Measurements from ENCODE around the gene MSMP. TPM values are rescaled to one million over a fixed set of nuclear protein-coding genes. Genes with fewer than 3 reads are reported as not detected.
A peak's percentile ranks its signal among the peaks of the same experiment; 100 is the strongest.

The MSMP gene
- total RNA-seq, 2 donors from 2014 or later: not detected

DNA sequence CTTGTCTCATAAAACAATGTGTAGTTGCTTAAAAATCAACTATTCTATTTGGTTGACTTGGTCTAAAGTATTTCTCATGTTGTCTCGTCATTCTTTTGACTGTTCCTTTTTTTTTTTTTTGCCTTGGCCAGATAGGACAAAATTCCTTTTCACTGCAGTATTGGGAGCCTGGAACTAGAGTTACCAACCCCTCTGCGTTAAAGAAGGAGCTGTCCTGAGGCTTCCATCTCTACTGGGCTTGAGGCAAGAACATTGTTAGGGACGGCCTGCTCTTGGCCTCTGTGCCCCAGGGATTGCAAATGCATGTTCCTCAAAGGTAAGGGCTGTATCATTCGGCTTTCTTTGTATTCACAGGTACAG lies 35.9 kb upstream of the MSMP start:
- peaks cover 0 to 3% of the 10 kb centered on the region in 2 donors for H3K36me3 Mint-ChIP-seq (ENCODE audit: insufficient read depth in 2 of 2)
- no peak overlapping the region for H3K4me3 Mint-ChIP-seq
- no peaks in the 10 kb centered on the region for H3K27me3 Mint-ChIP-seq (ENCODE audit: low read depth)
- no peak for DNase-seq
- no peaks in the 10 kb centered on the region for H3K4me1 Mint-ChIP-seq (ENCODE audit: low read depth)
- H3K27ac Mint-ChIP-seq: no peak overlapping the region
- ATAC-seq (replicated peaks in 1 of 2): peak in 1 of 2 donors; percentile 19
- no peaks in the 10 kb centered on the region for H3K9me3 Mint-ChIP-seq

DNA sequence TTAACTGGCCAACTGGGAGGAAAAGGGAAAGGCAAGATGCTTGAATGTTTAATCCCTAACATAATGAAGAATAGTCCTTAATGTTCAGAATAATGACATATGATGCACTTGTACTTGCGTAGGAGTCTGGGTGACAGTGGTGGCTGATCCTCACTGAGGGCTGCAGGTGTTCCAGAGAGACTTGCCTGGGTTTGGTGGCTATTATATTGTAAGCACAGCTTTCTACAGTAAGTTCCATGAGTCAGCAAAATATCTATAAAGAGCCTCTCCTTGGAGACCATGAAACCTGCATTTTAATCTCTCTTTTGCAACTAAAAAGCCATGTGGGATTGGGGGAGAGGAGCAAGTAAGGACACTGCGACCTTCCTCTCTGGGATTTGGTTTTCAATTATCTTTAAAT lies 35.5 kb upstream of the MSMP start:
- Mint-ChIP-seq H3K4me1 (ENCODE audit: low read depth) (no peaks in the 10 kb centered on the region), H3K4me3 (no peak overlapping the region), H3K27ac (no peak overlapping the region), H3K36me3 (ENCODE audit: insufficient read depth in 2 of 2) (peaks cover 0 to 3% of the 10 kb centered on the region in 2 donors), H3K9me3 (no peaks in the 10 kb centered on the region), H3K27me3 (ENCODE audit: low read depth) (no peaks in the 10 kb centered on the region)
- ATAC-seq (replicated peaks in 1 of 2) (no peak), DNase-seq (no peak)

DNA sequence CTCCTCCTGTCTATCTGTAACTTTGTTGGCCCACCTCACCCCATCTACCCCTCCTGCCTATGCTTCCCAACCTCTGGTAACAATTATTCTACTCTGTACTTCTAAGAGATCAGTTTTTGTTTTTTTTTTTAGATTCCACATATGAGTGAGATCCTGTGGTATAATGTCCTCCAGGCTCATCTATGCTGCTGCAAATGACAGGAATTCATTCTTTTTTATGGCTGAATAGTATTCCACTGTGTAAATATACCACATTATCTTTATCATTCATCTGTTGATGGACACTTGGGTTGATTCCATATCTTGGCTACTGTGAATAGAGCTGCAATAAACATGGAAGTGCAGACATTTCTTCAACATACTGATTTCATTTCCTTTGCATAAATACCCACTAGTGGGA lies 29.3 kb upstream of the MSMP start:
- H3K36me3 Mint-ChIP-seq (ENCODE audit: insufficient read depth in 2 of 2): peaks cover 0 to 10% of the 10 kb centered on the region in 2 donors
- H3K27me3 Mint-ChIP-seq (ENCODE audit: low read depth): no peaks in the 10 kb centered on the region
- no peak overlapping the region for H3K27ac Mint-ChIP-seq
- H3K4me1 Mint-ChIP-seq (ENCODE audit: low read depth): no peaks in the 10 kb centered on the region
- H3K9me3 Mint-ChIP-seq: no peaks in the 10 kb centered on the region
- no peak for DNase-seq
- no peak for ATAC-seq (replicated peaks in 1 of 2)
- H3K4me3 Mint-ChIP-seq: no peak overlapping the region

DNA sequence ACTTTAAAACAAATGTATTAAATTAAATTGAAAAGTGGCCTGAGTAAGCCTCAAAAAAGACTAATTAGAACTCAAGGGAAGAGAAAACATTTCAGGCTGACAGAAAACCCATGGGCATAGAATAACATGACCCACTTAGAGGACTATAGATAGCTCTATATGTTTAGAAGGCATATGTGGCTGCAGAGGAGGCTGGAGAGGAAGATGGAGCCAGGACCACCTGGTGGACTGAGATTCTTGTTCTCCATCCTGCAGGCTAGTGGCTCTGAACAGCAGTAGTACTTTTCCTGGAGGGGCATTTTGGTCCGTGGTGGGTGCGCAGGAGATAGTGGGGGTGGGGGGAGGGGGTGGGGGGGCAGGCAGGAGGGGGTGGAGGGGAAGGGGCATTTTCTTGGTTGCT lies 27.0 kb upstream of the MSMP start:
- no peak for DNase-seq
- H3K27me3 Mint-ChIP-seq (ENCODE audit: low read depth): no peaks in the 10 kb centered on the region
- no peak overlapping the region for H3K4me3 Mint-ChIP-seq
- H3K36me3 Mint-ChIP-seq (ENCODE audit: insufficient read depth in 2 of 2): peaks cover 0 to 7% of the 10 kb centered on the region in 2 donors
- no peaks in the 10 kb centered on the region for H3K9me3 Mint-ChIP-seq
- no peak overlapping the region for H3K27ac Mint-ChIP-seq
- no peak for ATAC-seq (replicated peaks in 1 of 2)
- no peaks in the 10 kb centered on the region for H3K4me1 Mint-ChIP-seq (ENCODE audit: low read depth)

DNA sequence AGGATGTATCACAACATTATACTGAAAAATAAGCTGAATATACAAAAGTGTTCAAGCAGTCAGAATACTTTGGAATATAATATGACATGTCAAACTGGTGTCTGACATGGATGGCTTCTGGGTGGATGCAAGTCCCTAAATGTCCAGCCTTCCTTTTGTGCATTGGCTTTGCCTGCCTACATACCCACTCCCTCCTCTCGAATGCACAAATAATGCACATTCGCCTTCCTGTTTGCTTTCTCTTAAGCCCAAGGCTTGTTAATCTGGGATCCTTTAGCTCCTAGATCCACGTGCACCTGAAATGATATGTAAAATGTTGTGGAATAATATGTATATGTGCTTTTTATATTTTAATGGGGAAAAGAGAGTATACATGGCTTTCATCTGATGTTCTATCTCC lies 24.4 kb upstream of the MSMP start:
- no peaks in the 10 kb centered on the region for H3K4me1 Mint-ChIP-seq (ENCODE audit: low read depth)
- ATAC-seq (replicated peaks in 1 of 2): no peak

DNA sequence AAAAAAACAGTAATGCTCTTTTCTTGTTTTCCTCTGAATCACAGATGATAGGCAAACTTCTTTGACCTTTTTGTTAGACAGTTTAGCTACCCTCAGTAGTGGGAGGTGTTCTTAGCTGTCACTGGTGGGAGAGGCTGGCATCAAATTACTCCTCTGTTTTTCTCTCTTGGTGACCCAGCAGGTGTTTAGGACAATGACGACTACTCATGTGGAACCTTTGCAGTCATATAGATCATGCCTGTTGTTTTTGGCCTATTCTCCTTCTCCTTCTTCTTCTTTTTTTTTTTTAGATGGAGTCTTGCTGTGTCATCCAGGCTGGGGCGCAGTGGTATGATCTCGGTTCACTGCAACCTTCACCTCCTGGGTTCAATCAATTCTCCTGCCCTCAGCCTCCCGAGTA lies 21.9 kb upstream of the MSMP start:
- peaks cover 0 to 2% of the 10 kb centered on the region in 2 donors for H3K36me3 Mint-ChIP-seq (ENCODE audit: insufficient read depth in 2 of 2)
- no peaks in the 10 kb centered on the region for H3K9me3 Mint-ChIP-seq
- ATAC-seq (replicated peaks in 1 of 2): peak; percentile 31 to 44
- H3K27me3 Mint-ChIP-seq (ENCODE audit: low read depth): no peaks in the 10 kb centered on the region
- H3K27ac Mint-ChIP-seq: no peak overlapping the region
- H3K4me3 Mint-ChIP-seq: no peak overlapping the region
- H3K4me1 Mint-ChIP-seq (ENCODE audit: low read depth): no peaks in the 10 kb centered on the region
- no peak for DNase-seq

More for the DNA sequence above, 24.4 kb upstream of the MSMP start:
- no peaks in the 10 kb centered on the region for H3K9me3 Mint-ChIP-seq
- no peak overlapping the region for H3K27ac Mint-ChIP-seq
- peaks cover 0 to 5% of the 10 kb centered on the region in 2 donors for H3K36me3 Mint-ChIP-seq (ENCODE audit: insufficient read depth in 2 of 2)
- no peak overlapping the region for H3K4me3 Mint-ChIP-seq
- H3K27me3 Mint-ChIP-seq (ENCODE audit: low read depth): no peaks in the 10 kb centered on the region
- DNase-seq: no peak

DNA sequence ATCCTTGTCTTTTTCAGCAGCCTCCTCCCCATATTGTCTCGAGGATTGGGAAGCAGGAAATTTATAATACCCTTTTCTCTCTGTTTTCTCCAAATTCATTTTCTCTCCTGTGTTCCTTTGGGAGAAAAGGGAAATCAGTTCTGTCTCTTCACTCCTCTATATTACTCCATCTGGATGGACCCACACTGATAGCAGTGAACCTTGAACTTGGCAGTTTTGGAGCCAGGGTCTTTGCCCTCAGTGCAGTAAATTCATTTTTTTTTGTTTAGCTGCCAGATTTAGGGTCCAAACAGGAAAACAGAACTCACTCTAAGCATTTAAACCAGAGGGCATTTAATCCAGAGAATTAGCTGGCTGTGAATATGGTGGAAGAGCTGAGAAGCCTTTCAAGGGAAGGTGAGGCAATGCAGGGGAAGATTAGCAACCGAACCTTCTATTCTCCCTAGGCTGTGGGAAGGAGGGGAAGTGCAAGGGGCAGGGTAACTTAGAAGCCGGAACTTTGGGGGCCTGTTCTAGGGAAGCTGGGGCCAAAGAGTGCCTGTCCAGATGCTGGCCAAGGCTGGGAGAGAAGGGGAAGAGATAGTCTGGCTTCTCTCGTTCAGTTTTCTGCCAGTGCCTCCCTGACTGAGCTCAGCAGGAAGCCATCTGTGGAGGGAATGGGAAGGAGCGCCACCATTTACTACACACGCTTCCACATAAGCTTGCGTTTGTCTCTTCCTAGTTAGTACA lies 21.0 kb upstream of the MSMP start:
- Mint-ChIP-seq H3K4me1 (ENCODE audit: low read depth) (no peaks in the 10 kb centered on the region), H3K9me3 (no peaks in the 10 kb centered on the region), H3K27ac (no peak overlapping the region), H3K4me3 (no peak overlapping the region), H3K36me3 (ENCODE audit: insufficient read depth in 2 of 2) (no peaks in the 10 kb centered on the region), H3K27me3 (ENCODE audit: low read depth) (no peaks in the 10 kb centered on the region)
- DNase-seq (no peak), ATAC-seq (replicated peaks in 1 of 2) (no peak)

DNA sequence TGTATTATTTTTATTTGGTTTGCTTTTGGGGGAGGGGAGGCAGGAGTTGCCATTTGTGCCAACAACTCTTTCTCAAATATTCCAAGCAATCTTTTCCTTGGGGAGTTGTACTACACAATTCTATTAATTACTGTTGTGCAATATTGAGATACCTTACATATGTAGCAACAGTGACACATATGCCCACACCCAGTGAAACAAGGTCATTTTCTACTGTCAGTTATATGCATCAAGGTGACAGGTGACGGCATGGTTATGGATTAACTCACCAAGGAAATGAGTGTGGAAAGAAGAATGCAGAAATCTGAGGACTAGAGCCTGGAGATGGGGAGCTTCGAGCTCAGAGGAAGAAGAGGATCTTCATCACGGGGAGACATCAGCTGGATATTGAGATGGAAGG lies 17.9 kb upstream of the MSMP start:
- Mint-ChIP-seq H3K27ac (no peak overlapping the region), H3K4me1 (ENCODE audit: low read depth) (no peaks in the 10 kb centered on the region), H3K4me3 (no peak overlapping the region), H3K27me3 (ENCODE audit: low read depth) (no peaks in the 10 kb centered on the region), H3K36me3 (ENCODE audit: insufficient read depth in 2 of 2) (no peaks in the 10 kb centered on the region), H3K9me3 (no peaks in the 10 kb centered on the region)
- DNase-seq (no peak), ATAC-seq (replicated peaks in 1 of 2) (no peak)

DNA sequence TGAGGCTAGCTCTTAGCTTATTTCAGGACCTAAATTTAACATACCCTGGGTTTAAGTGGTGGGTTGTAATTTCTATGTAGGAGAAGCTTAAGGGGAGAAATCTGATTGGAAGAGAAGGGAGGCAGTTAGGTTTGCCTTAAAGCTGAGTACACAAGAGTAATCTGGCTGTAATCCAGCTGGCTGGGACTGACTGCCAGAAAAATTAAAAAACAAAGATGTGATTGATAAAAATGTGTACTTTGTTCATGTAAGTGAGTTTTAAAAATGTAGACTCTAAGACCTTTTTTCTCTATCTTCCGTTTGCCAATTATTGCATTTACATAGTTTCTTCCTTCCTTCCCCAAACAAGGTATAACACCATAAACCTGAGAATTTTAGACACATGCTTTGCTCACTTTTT lies 17.5 kb upstream of the MSMP start:
- no peaks in the 10 kb centered on the region for H3K9me3 Mint-ChIP-seq
- no peak overlapping the region for H3K27ac Mint-ChIP-seq
- DNase-seq (no peak), ATAC-seq (replicated peaks in 1 of 2) (no peak)
- no peak overlapping the region for H3K4me3 Mint-ChIP-seq
- no peaks in the 10 kb centered on the region for H3K27me3 Mint-ChIP-seq (ENCODE audit: low read depth)
- no peaks in the 10 kb centered on the region for H3K4me1 Mint-ChIP-seq (ENCODE audit: low read depth)
- no peaks in the 10 kb centered on the region for H3K36me3 Mint-ChIP-seq (ENCODE audit: insufficient read depth in 2 of 2)

DNA sequence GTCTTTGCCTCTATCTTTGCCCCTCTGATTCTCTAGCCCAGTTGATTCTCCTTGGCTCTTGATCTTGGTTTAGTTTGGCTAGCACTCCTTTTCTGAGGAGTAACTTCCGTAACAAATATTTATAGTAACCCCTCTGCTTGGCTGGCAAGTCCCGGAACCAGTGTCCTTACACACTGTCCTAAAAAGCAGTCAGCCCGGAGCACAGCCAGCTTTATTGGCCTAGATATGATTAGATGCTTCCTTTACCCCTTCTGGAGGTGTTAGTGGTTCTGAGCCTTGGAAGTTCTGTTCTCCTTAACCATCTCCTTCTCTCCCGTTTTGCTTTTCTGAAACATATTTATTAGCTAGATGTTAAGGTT lies 17.0 kb upstream of the MSMP start:
- Mint-ChIP-seq H3K36me3 (ENCODE audit: insufficient read depth in 2 of 2) (no peaks in the 10 kb centered on the region), H3K27ac (no peak overlapping the region), H3K4me1 (ENCODE audit: low read depth) (no peaks in the 10 kb centered on the region), H3K9me3 (no peaks in the 10 kb centered on the region), H3K4me3 (no peak overlapping the region), H3K27me3 (ENCODE audit: low read depth) (no peaks in the 10 kb centered on the region)
- ATAC-seq (replicated peaks in 1 of 2): no peak
- no peak for DNase-seq

DNA sequence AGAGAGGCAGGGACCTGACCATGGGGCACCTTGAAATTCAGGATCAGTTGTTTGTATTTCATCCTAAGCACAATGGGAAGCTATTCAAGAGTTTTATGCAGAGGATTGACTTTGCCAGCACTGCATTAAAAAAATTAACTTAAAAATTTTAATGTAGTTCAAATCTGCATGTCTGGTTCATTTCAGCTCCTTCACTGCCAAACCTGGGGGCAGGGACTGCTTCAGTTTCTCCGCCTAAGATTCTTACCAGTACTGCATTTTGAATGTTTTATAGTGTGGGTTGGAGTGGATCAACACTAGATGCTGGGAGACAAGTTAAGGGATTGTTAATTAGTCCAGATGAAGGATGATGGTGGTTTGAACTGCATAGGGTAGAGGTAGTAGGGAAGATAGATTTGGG lies 15.7 kb upstream of the MSMP start:
- no peak for ATAC-seq (replicated peaks in 1 of 2)
- no peaks in the 10 kb centered on the region for H3K27me3 Mint-ChIP-seq (ENCODE audit: low read depth)
- no peaks in the 10 kb centered on the region for H3K4me1 Mint-ChIP-seq (ENCODE audit: low read depth)
- no peak overlapping the region for H3K27ac Mint-ChIP-seq
- no peak overlapping the region for H3K4me3 Mint-ChIP-seq
- DNase-seq: no peak
- H3K9me3 Mint-ChIP-seq: no peaks in the 10 kb centered on the region
- no peaks in the 10 kb centered on the region for H3K36me3 Mint-ChIP-seq (ENCODE audit: insufficient read depth in 2 of 2)

DNA sequence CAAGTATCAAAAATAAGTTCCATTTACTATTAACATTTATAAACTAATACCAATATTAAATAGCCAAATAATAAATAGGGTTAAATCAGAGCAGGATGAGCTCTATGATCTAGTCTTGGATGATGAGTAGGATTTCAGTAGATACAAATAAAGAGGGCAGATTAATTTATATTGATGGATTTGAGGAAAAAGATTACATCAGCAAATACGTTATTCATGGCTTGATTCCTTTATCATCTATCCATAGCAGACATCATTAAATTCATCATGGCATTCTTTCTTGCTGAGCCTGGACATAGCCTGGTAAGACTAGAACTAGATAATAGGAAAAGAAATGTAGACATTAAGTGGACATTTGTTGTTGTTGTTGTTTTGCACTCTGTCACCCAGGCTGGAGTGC lies 13.4 kb upstream of the MSMP start:
- H3K27me3 Mint-ChIP-seq (ENCODE audit: low read depth): no peaks in the 10 kb centered on the region
- no peaks in the 10 kb centered on the region for H3K9me3 Mint-ChIP-seq
- no peak overlapping the region for H3K27ac Mint-ChIP-seq
- H3K4me1 Mint-ChIP-seq (ENCODE audit: low read depth): no peaks in the 10 kb centered on the region
- DNase-seq (no peak), ATAC-seq (replicated peaks in 1 of 2) (no peak)
- no peak overlapping the region for H3K4me3 Mint-ChIP-seq
- peaks cover 0 to 2% of the 10 kb centered on the region in 2 donors for H3K36me3 Mint-ChIP-seq (ENCODE audit: insufficient read depth in 2 of 2)

DNA sequence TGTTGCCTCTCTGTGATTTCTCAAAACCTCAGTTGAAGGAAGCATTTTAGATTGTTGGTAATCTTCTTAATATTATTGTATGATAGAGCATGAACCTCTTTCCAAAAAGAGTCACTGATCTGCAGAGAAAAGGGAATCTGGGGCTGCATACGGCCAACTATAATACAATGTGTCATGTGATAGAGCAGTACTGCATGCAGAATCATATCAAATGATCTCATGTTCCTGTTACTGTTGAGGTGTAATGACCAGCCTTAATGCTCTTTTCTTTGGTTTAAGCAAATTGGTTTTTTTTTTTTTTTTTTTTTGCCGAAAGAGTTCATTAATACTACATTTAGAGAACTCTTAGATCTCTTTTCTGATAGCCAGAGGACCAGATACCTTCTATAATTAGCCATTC lies 12.9 kb upstream of the MSMP start:
- Mint-ChIP-seq H3K36me3 (ENCODE audit: insufficient read depth in 2 of 2) (peaks cover 0 to 2% of the 10 kb centered on the region in 2 donors), H3K27me3 (ENCODE audit: low read depth) (no peaks in the 10 kb centered on the region), H3K27ac (no peak overlapping the region), H3K9me3 (no peaks in the 10 kb centered on the region), H3K4me3 (no peak overlapping the region), H3K4me1 (ENCODE audit: low read depth) (no peaks in the 10 kb centered on the region)
- no peak for DNase-seq
- no peak for ATAC-seq (replicated peaks in 1 of 2)

DNA sequence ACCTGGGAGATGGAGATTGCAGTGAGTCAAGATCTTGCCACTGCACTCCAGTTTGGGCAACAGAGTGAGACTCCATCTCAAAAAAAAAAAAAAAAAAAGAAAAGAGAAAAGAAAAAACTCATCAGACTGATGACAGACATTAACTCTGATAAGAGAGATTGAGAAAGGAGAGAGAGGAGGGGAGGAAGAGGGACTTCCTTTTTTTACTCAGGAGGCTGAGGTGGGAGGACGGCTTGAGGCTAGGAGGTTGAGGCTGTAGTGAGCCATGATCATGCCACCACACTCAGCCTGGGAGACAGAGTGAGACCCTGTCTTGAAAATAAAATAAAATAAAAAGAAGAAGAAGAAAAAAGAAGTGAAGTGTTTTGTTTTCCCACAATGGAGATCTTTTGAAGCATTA lies 9.7 kb upstream of the MSMP start:
- Mint-ChIP-seq H3K27ac (no peak overlapping the region), H3K4me3 (no peak overlapping the region), H3K4me1 (ENCODE audit: low read depth) (peaks cover 15% of the 10 kb centered on the region), H3K27me3 (ENCODE audit: low read depth) (no peaks in the 10 kb centered on the region), H3K9me3 (no peaks in the 10 kb centered on the region), H3K36me3 (ENCODE audit: insufficient read depth in 2 of 2) (peaks cover 0 to 9% of the 10 kb centered on the region in 2 donors)
- ATAC-seq (replicated peaks in 1 of 2) (no peak), DNase-seq (no peak)
